GF-D8 (cell line): ENCODE data around the gene HNRNPUL2.

ENCODE experiments used
- DNase-seq: peaks from one replicate; lab custom pipeline; 2025; lab: John Stamatoyannopoulos, UW

The HNRNPUL2 gene

GRCh38 chr11:62667460-62667859, 59.8 kb downstream of the HNRNPUL2 start:
- no peak for DNase-seq

- DNase-seq: no peak
These were observed 60.9 kb downstream of the HNRNPUL2 start for GRCh38 chr11:62666259-62666926.

GRCh38 chr11:62665599-62666258, 61.5 kb downstream of the HNRNPUL2 start:
- DNase-seq: peak; percentile 33

- DNase-seq: peak; percentile 78
These were observed 62.1 kb downstream of the HNRNPUL2 start, which contains the start of the genes C11orf98 and CSKMT for GRCh38 chr11:62665075-62665598. TSS of gene C11orf98 (minus strand) at chr11:62665210. CDS start at chr11:62665169, 41 bp downstream. TSS of gene CSKMT (plus strand) at chr11:62665312. CDS start at chr11:62665880, 568 bp downstream.

GRCh38 chr11:62664405-62665074, 62.7 kb downstream of the HNRNPUL2 start:
- DNase-seq: no peak
